ENCODE data around the gene FHOD1. TPM values are rescaled to one million over a fixed set of nuclear protein-coding genes. Genes with fewer than 3 reads are reported as not detected.
A peak's percentile ranks its signal among the peaks of the same experiment; 100 is the strongest.

FHOD1 gene
- total and polyA plus RNA-seq, 2 of the 4 experiments (the other 2 are of a cell fraction) = 13.8 to 64.0 TPM

- no peak overlapping the region for H2AFZ ChIP-seq (replicated peaks; ENCODE audit: low read length, poor library complexity)
- in situ Hi-C loops (cut with MboI; ENCODE audit: low sequenced_read_pairs) = no loop called here
- CTCF ChIA-PET = no interaction called here
- no peak overlapping the region for H3K56ac ChIP-seq (ENCODE audit: extremely low read depth, insufficient read depth, low read length)
- no peak overlapping the region for H3K9ac ChIP-seq (ENCODE audit: low read depth, low read length)
- dilution Hi-C loops (cut with HindIII; ENCODE audit: low sequenced_read_pairs, unreplicated experiment) = no loop called here
- no TSS peak for BruUV-seq (replicated peaks)
- peaks cover 22 to 62% of the 10 kb centered on the region in 2 experiments; a peak in 3 of 4 replicates for H3K79me1 ChIP-seq (ENCODE audit: low read depth in 1 of 2, low read length in 2 of 2)
- H3K14ac ChIP-seq (replicated peaks; ENCODE audit: low read depth, low read length) = no peak overlapping the region
- no peak overlapping the region for H3K18ac ChIP-seq (ENCODE audit: low read depth, low read length)
- WGBS, 2 experiments (ENCODE audit: extremely low coverage in 2 of 2, insufficient read length in 1 of 2) = 82% methylated on average over 7 of the region's 50 CpGs; no CpG with 5 or more reads in 1 of the 2 experiments
- H2AK5ac ChIP-seq (ENCODE audit: low read depth, low read length) = no peak overlapping the region
- no peak overlapping the region for H2BK20ac ChIP-seq (ENCODE audit: low read depth, low read length)
- H3K27me3 ChIP-seq (ENCODE audit: control insufficient read depth, insufficient read depth, low read length) = no peaks in the 10 kb centered on the region
- intact Hi-C loops (cut with micrococcal nuclease) = no loop called here
- no peak overlapping the region for H3K4me3 ChIP-seq (ENCODE audit: insufficient read depth, low read depth, low read length)
- H4K5ac ChIP-seq (ENCODE audit: low read depth, low read length) = no peak overlapping the region
- H4K8ac ChIP-seq (ENCODE audit: low read depth in 2 of 2, low read length in 2 of 2) = no peak overlapping the region
- H3K4me2 ChIP-seq (ENCODE audit: low read depth, low read length) = no peak overlapping the region
- peak overlapping the region; percentile 23 for H2AK9ac ChIP-seq (replicated peaks; ENCODE audit: low read depth, low read length, poor library complexity)
- no peaks in the 10 kb centered on the region for H3K9me3 ChIP-seq (ENCODE audit: control insufficient read depth, insufficient read depth, low read length)
- H3K36me3 ChIP-seq (ENCODE audit: control insufficient read depth, insufficient read depth, low read length) = peaks cover 57% of the 10 kb centered on the region
- no peak overlapping the region for H4K91ac ChIP-seq (ENCODE audit: insufficient read depth, low read depth, low read length)
- ATAC-seq (ENCODE audit: low read depth) (peak; percentile 42), DNase-seq (peak; percentile 31)
- H3K4me1 ChIP-seq (ENCODE audit: control insufficient read depth, insufficient read depth, low read length) = peaks cover 15% of the 10 kb centered on the region
- no peak overlapping the region for H2BK120ac ChIP-seq (ENCODE audit: low read depth, low read length)
- POLR2A ChIA-PET (ENCODE audit: unreplicated experiment) = no interaction called here
- no peak overlapping the region for H2BK5ac ChIP-seq (ENCODE audit: low read depth, low read length, poor library complexity, severe bottlenecking)
- H3K9me1 ChIP-seq (ENCODE audit: insufficient read depth, low read length) = peaks cover 17% of the 10 kb centered on the region
- H3K4ac ChIP-seq (ENCODE audit: low read depth, low read length) = no peak overlapping the region
- H3K27ac ChIP-seq (ENCODE audit: insufficient read depth, low read length) = no peak overlapping the region
- no peak overlapping the region for H2BK15ac ChIP-seq (ENCODE audit: low read depth, low read length)
- H4K20me1 ChIP-seq (ENCODE audit: insufficient read depth, low read length) = no peaks in the 10 kb centered on the region; the same call in 1 of the 2 replicates
- TF ChIP-seq RCOR1 (IDR thresholded peaks at IDR 0.05; ENCODE audit: insufficient replicate concordance, low read length) (no peak), MAFK (IDR thresholded peaks at IDR 0.05; ENCODE audit: low read depth, low read length) (no peak), SMC3 (IDR thresholded peaks at IDR 0.05; ENCODE audit: low read depth, low read length) (no peak), USF2 (IDR thresholded peaks at IDR 0.05; ENCODE audit: low read depth, low read length) (no peak), MAZ (IDR thresholded peaks at IDR 0.05; ENCODE audit: borderline replicate concordance, low read depth, low read length) (no peak), RAD21 (IDR thresholded peaks at IDR 0.05; ENCODE audit: low read length) (no peak), POLR2A (IDR thresholded peaks at IDR 0.05; ENCODE audit: low read depth, low read length) (no peak), RFX5 (IDR thresholded peaks at IDR 0.05; ENCODE audit: low read depth, low read length) (no peak), CTCF (conservative IDR thresholded peaks at IDR 0.05; ENCODE audit: low read depth, low read length) (no peak)
- H3K23ac ChIP-seq (ENCODE audit: low read depth, low read length) = no peak overlapping the region
These were observed 10.5 kb downstream of the FHOD1 start for GRCh38 chr16:67236563-67237395.
